HG03139 (cell line): ENCODE results near the gene CRKL.

Experiments used
- ATAC-seq: cut with Tn5 transposase; IDR thresholded peaks from one replicate; pipeline ENCODE4 v1.9.1; 2021; ENCODE audit not compliant: unreplicated experiment

CRKL gene

GRCh38 chr22:20980523-20980922, 63.3 kb downstream of the CRKL start:
- ATAC-seq = no peak

GRCh38 chr22:20980938-20981722, 63.9 kb downstream of the CRKL start:
- ATAC-seq = no peak

- ATAC-seq = peak; percentile 71
These were observed 64.8 kb downstream of the CRKL start, which contains the start of gene LZTR1 for GRCh38 chr22:20981787-20982562. Gene LZTR1 (plus strand): TSS chr22:20982297. CDS start chr22:20982372, 75 bp downstream.

GRCh38 chr22:20982563-20982882, 65.3 kb downstream of the CRKL start:
- ATAC-seq = peak; percentile 16

GRCh38 chr22:20983081-20983771, 66.0 kb downstream of the CRKL start:
- ATAC-seq = no peak

- no peak for ATAC-seq
These were observed 68.5 kb downstream of the CRKL start for GRCh38 chr22:20985720-20986119.

GRCh38 chr22:20986365-20986764, 69.2 kb downstream of the CRKL start:
- ATAC-seq = no peak

- ATAC-seq = no peak
These were observed 70.2 kb downstream of the CRKL start for GRCh38 chr22:20987375-20987774.

GRCh38 chr22:20988573-20989322, 71.5 kb downstream of the CRKL start:
- ATAC-seq = no peak

GRCh38 chr22:20989323-20990138, 72.3 kb downstream of the CRKL start:
- no peak for ATAC-seq

GRCh38 chr22:20990184-20991180, 73.3 kb downstream of the CRKL start:
- ATAC-seq = no peak

- ATAC-seq = no peak
These were observed 74.2 kb downstream of the CRKL start for GRCh38 chr22:20991252-20992055.

- no peak for ATAC-seq
These were observed 74.8 kb downstream of the CRKL start for GRCh38 chr22:20992056-20992442.

GRCh38 chr22:20992456-20993303, 75.5 kb downstream of the CRKL start:
- ATAC-seq = no peak

GRCh38 chr22:20993304-20994127, 76.3 kb downstream of the CRKL start:
- no peak for ATAC-seq

- ATAC-seq = no peak
These were observed 77.1 kb downstream of the CRKL start for GRCh38 chr22:20994128-20994901.
